A549 (cell line): Measurements from ENCODE around the gene DAZ2.
"Not testable (repeated sequence)": the region's sequence is repeated elsewhere in the genome, so short reads cannot be mapped to it uniquely, and the experiment has no call there.

Source experiments
- CTCF ChIP-seq: fragments of >200 bp; sonication (Bioruptor Twin); formaldehyde crosslinking; IDR thresholded peaks from 3 replicates; pipeline ENCODE4 v1.5.1; 2016
- JUN ChIP-seq, 2 experiments: fragments of >200 bp; sonication (Bioruptor Twin); formaldehyde crosslinking; IDR thresholded peaks; 2 replicates in 1 of 2; 3 replicates in 1 of 2; pipeline ENCODE4 v1.6.1; 2016 to 2017
- KDM1A ChIP-seq: fragments of 200-600 bp; sonication (generic); IDR thresholded peaks from 2 replicates; pipeline ENCODE4 v1.6.1; 2016; ENCODE audit warnings: low read depth, mild to moderate bottlenecking
- MAX ChIP-seq: IDR thresholded peaks from 2 replicates; pipeline ENCODE4 v1.6.1; 2012
- RFX5 ChIP-seq: fragments of 450-650 bp; IDR thresholded peaks from 2 replicates; pipeline ENCODE4 v1.7.1; 2014; ENCODE audit warnings: antibody characterized with exemption, mild to moderate bottlenecking, moderate library complexity

- not testable (repeated sequence) for TF ChIP-seq CTCF; RFX5; KDM1A; JUN (IDR thresholded peaks at IDR 0.05); MAX
Observed at GRCh38 chrY:23198908-23199307, 20.4 kb upstream of the DAZ2 start, which contains the start of gene DAZ1.
